ENCODE results near the gene BPIFB4. TPM values are rescaled to one million over a fixed set of nuclear protein-coding genes. Genes with fewer than 3 reads are reported as not detected.

Gene BPIFB4
- total and polyA plus RNA-seq, 2 donors from 2014 or later: not detected

GRCh38 chr20:33034901-33035492, 44.4 kb upstream of the BPIFB4 start:
- no peak overlapping the region for H3K9ac ChIP-seq (ENCODE audit: low read length in 3 of 3)
- no peaks in the 10 kb centered on the region for H3K36me3 ChIP-seq (ENCODE audit: control insufficient read depth in 2 of 3, insufficient read depth in 3 of 3, low read length in 3 of 3)
- no peak for DNase-seq
- no peaks in the 10 kb centered on the region for H3K27me3 ChIP-seq (ENCODE audit: control insufficient read depth, insufficient read depth, low read length)
- no peaks in the 10 kb centered on the region for H3K4me1 ChIP-seq (ENCODE audit: control insufficient read depth in 2 of 3, insufficient read depth in 2 of 3, low read depth in 1 of 3, low read length in 3 of 3)
- TF ChIP-seq CTCF (IDR thresholded peaks at IDR 0.05; ENCODE audit: borderline replicate concordance, extremely low read depth, insufficient read depth): no peak
- intact Hi-C loops (cut with DNase I): no loop called here
- H3K4me3 ChIP-seq (ENCODE audit: low read length in 3 of 3): no peak overlapping the region
- no peaks in the 10 kb centered on the region for H3K9me3 ChIP-seq (ENCODE audit: control insufficient read depth in 2 of 3, insufficient read depth in 1 of 3, low read length in 3 of 3)
- FAIRE-seq: no peak
- H3K27ac ChIP-seq (ENCODE audit: low read depth in 2 of 2, low read length in 2 of 2): no peak overlapping the region

GRCh38 chr20:33037456-33037855, 42.0 kb upstream of the BPIFB4 start:
- Histone ChIP-seq H3K36me3 (ENCODE audit: control insufficient read depth in 2 of 3, insufficient read depth in 3 of 3, low read length in 3 of 3) (no peaks in the 10 kb centered on the region), H3K27me3 (ENCODE audit: control insufficient read depth, insufficient read depth, low read length) (no peaks in the 10 kb centered on the region), H3K9me3 (ENCODE audit: control insufficient read depth in 2 of 3, insufficient read depth in 1 of 3, low read length in 3 of 3) (no peaks in the 10 kb centered on the region), H3K4me1 (ENCODE audit: control insufficient read depth in 2 of 3, insufficient read depth in 2 of 3, low read depth in 1 of 3, low read length in 3 of 3) (no peaks in the 10 kb centered on the region), H3K27ac (ENCODE audit: low read depth in 2 of 2, low read length in 2 of 2) (no peak overlapping the region), H3K9ac (ENCODE audit: low read length in 3 of 3) (no peak overlapping the region), H3K4me3 (ENCODE audit: low read length in 3 of 3) (no peak overlapping the region)
- no peak for TF ChIP-seq CTCF (IDR thresholded peaks at IDR 0.05; ENCODE audit: borderline replicate concordance, extremely low read depth, insufficient read depth)
- intact Hi-C loops (cut with DNase I): no loop called here
- FAIRE-seq: no peak
- DNase-seq: no peak

DNA sequence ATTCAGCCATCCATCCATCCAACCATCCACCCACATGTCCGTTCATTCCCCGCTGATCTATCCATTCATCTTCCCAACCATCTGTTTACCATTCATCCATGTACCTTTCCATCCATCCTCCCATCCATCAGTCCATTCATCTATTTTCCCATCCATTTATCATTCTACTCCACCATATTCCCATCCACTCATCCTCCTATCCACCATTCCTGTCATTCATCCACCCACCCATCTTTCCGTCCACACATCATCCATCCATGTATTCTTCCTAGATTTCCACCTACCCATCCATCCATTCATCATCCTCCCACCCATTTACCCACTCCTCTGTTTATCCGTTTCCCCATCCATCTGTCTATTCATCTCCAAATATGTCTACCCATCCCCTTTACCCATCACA, 41.2 kb upstream of the BPIFB4 start:
- H3K36me3 ChIP-seq (ENCODE audit: control insufficient read depth in 2 of 3, insufficient read depth in 3 of 3, low read length in 3 of 3): no peaks in the 10 kb centered on the region
- intact Hi-C loops (cut with DNase I): no loop called here
- FAIRE-seq (no peak), DNase-seq (no peak)
- TF ChIP-seq CTCF (IDR thresholded peaks at IDR 0.05; ENCODE audit: borderline replicate concordance, extremely low read depth, insufficient read depth): no peak
- no peaks in the 10 kb centered on the region for H3K4me1 ChIP-seq (ENCODE audit: control insufficient read depth in 2 of 3, insufficient read depth in 2 of 3, low read depth in 1 of 3, low read length in 3 of 3)
- no peaks in the 10 kb centered on the region for H3K27me3 ChIP-seq (ENCODE audit: control insufficient read depth, insufficient read depth, low read length)
- H3K9ac ChIP-seq (ENCODE audit: low read length in 3 of 3): no peak overlapping the region
- H3K4me3 ChIP-seq (ENCODE audit: low read length in 3 of 3): no peak overlapping the region
- H3K9me3 ChIP-seq (ENCODE audit: control insufficient read depth in 2 of 3, insufficient read depth in 1 of 3, low read length in 3 of 3): no peaks in the 10 kb centered on the region
- H3K27ac ChIP-seq (ENCODE audit: low read depth in 2 of 2, low read length in 2 of 2): no peak overlapping the region

DNA sequence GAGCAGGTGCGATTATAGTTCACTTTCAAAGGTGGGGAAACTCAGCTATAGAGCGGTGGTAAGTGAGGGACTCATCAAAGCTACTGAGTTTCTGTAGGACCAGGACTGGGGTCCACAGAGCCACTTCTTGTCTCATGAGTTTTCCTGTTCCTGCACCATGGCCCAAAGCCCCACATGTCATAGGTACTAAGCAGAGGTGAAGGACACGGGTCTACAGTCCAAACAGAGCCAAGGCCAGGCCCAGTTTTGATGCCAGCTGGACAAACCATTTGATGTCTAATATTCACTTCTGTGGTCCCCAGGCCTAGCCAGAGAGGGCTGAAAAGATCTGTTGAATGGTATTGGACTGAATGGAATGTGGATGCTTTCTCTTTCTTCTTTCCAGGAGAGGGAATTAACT, 37.0 kb upstream of the BPIFB4 start:
- H3K27me3 ChIP-seq (ENCODE audit: control insufficient read depth, insufficient read depth, low read length): no peaks in the 10 kb centered on the region
- no peaks in the 10 kb centered on the region for H3K36me3 ChIP-seq (ENCODE audit: control insufficient read depth in 2 of 3, insufficient read depth in 3 of 3, low read length in 3 of 3)
- no peak for TF ChIP-seq CTCF (IDR thresholded peaks at IDR 0.05; ENCODE audit: borderline replicate concordance, extremely low read depth, insufficient read depth)
- H3K9me3 ChIP-seq (ENCODE audit: control insufficient read depth in 2 of 3, insufficient read depth in 1 of 3, low read length in 3 of 3): peaks cover 0 to 12% (median 0%) of the 10 kb centered on the region in 3 donors
- no peak overlapping the region for H3K27ac ChIP-seq (ENCODE audit: low read depth in 2 of 2, low read length in 2 of 2)
- no peaks in the 10 kb centered on the region for H3K4me1 ChIP-seq (ENCODE audit: control insufficient read depth in 2 of 3, insufficient read depth in 2 of 3, low read depth in 1 of 3, low read length in 3 of 3)
- intact Hi-C loops (cut with DNase I): no loop called here
- no peak for FAIRE-seq
- H3K9ac ChIP-seq (ENCODE audit: low read length in 3 of 3): no peak overlapping the region
- H3K4me3 ChIP-seq (ENCODE audit: low read length in 3 of 3): no peak overlapping the region
- no peak for DNase-seq
